CD1c-positive myeloid dendritic cell (primary cell): Measurements from ENCODE around the gene CPT2.

ENCODE experiments used
- DNase-seq: peaks from one replicate; pipeline ENCODE4 v3.0.0-alpha.2; 2016; ENCODE audit errors: extremely low spot score

CPT2 gene

GRCh38 chr1:53262000-53262399 lies 65.4 kb downstream of the CPT2 start:
- no peak for DNase-seq
